Measurements from ENCODE around the gene OR4D9. TPM values are rescaled to one million over a fixed set of nuclear protein-coding genes. Genes with fewer than 3 reads are reported as not detected.

Gene OR4D9
- total and polyA plus RNA-seq, 10 of the 15 experiments (the other 5 are each of a cell fraction or from before 2014, with no cell fraction given): not detected

DNA sequence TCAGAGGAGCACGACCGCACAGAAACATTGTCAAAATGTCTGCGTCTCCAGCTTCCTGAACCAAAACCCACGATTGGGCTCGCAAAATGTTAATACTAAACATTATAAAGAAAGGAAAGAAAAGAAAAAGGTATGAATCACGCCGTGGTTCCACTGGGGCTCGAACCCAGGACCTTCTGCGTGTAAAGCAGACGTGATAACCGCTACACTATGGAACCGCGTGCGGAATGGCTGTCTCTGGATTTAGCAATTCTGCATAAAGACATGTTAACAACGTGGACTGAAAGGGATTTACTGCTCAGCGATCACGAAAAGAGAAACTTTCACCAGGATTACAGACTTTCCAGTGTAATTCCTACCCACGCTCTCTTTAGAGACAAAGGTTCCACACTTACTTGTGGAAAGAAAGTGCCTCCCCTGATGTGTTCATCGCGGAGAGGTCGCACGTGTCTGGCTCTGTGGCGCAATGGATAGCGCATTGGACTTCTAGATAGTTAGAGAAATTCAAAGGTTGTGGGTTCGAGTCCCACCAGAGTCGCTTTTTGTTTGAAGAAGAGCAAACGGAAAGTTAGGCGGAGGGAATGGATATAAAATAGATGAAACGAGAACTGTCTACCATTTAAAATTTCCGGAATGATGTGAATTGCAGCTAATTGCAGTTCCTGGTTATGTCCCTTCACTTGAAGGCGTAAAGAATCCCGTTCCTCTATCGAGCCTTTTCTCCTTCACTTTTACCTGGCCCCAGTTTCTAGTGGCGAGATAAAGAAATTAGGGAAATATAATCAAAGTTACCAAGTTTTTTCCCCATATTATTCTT is 39.7 kb downstream of the OR4D9 start (continued):
- TF ChIP-seq, protein P1, sequence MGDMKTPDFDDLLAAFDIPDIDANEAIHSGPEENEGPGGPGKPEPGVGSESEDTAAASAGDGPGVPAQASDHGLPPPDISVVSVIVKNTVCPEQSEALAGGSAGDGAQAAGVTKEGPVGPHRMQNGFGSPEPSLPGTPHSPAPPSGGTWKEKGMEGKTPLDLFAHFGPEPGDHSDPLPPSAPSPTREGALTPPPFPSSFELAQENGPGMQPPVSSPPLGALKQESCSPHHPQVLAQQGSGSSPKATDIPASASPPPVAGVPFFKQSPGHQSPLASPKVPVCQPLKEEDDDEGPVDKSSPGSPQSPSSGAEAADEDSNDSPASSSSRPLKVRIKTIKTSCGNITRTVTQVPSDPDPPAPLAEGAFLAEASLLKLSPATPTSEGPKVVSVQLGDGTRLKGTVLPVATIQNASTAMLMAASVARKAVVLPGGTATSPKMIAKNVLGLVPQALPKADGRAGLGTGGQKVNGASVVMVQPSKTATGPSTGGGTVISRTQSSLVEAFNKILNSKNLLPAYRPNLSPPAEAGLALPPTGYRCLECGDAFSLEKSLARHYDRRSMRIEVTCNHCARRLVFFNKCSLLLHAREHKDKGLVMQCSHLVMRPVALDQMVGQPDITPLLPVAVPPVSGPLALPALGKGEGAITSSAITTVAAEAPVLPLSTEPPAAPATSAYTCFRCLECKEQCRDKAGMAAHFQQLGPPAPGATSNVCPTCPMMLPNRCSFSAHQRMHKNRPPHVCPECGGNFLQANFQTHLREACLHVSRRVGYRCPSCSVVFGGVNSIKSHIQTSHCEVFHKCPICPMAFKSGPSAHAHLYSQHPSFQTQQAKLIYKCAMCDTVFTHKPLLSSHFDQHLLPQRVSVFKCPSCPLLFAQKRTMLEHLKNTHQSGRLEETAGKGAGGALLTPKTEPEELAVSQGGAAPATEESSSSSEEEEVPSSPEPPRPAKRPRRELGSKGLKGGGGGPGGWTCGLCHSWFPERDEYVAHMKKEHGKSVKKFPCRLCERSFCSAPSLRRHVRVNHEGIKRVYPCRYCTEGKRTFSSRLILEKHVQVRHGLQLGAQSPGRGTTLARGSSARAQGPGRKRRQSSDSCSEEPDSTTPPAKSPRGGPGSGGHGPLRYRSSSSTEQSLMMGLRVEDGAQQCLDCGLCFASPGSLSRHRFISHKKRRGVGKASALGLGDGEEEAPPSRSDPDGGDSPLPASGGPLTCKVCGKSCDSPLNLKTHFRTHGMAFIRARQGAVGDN (IDR thresholded peaks at IDR 0.05): peak; percentile 71; the same call in 1 of the 2 replicates
- TF ChIP-seq, protein P2, sequence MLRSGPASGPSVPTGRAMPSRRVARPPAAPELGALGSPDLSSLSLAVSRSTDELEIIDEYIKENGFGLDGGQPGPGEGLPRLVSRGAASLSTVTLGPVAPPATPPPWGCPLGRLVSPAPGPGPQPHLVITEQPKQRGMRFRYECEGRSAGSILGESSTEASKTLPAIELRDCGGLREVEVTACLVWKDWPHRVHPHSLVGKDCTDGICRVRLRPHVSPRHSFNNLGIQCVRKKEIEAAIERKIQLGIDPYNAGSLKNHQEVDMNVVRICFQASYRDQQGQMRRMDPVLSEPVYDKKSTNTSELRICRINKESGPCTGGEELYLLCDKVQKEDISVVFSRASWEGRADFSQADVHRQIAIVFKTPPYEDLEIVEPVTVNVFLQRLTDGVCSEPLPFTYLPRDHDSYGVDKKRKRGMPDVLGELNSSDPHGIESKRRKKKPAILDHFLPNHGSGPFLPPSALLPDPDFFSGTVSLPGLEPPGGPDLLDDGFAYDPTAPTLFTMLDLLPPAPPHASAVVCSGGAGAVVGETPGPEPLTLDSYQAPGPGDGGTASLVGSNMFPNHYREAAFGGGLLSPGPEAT (IDR thresholded peaks at IDR 0.05; ENCODE audit: low read depth): peak; percentile 62
- TF ChIP-seq SPI1 (IDR thresholded peaks at IDR 0.05; ENCODE audit: borderline replicate concordance, insufficient read depth, low read depth, low read length) (no peak), GABPA (IDR thresholded peaks at IDR 0.05; ENCODE audit: low read depth) (0 out of 2 replicates have a peak, but pooled peaks have one; percentile 32), SIN3A (IDR thresholded peaks at IDR 0.05; ENCODE audit: low read depth, low read length) (0 out of 2 replicates have a peak, but pooled peaks have one; percentile 75), TCF3 (IDR thresholded peaks at IDR 0.05; ENCODE audit: borderline replicate concordance, insufficient read depth, low read depth, low read length) (no peak), CREB1 (IDR thresholded peaks at IDR 0.05; ENCODE audit: low read depth) (peak; percentile 37; the same call in 1 of the 2 replicates), KAT2A (conservative IDR thresholded peaks at IDR 0.05; ENCODE audit: control insufficient read depth, low read depth, low read length) (no peak), BACH1 (IDR thresholded peaks at IDR 0.05; ENCODE audit: borderline replicate concordance) (peak; percentile 49; the same call in 1 of the 2 replicates), SREBF2 (IDR thresholded peaks at IDR 0.05; ENCODE audit: low read length) (peak; percentile 85), ZNF24 (IDR thresholded peaks at IDR 0.05) (peak; percentile 63), SMARCA5 (IDR thresholded peaks at IDR 0.05) (peak; percentile 86), NFIC (IDR thresholded peaks at IDR 0.05; ENCODE audit: low read depth, low read length) (0 out of 2 replicates have a peak, but pooled peaks have one; percentile 35), HDGF (IDR thresholded peaks at IDR 0.05) (no peak)
- TF ChIP-seq, protein P3, sequence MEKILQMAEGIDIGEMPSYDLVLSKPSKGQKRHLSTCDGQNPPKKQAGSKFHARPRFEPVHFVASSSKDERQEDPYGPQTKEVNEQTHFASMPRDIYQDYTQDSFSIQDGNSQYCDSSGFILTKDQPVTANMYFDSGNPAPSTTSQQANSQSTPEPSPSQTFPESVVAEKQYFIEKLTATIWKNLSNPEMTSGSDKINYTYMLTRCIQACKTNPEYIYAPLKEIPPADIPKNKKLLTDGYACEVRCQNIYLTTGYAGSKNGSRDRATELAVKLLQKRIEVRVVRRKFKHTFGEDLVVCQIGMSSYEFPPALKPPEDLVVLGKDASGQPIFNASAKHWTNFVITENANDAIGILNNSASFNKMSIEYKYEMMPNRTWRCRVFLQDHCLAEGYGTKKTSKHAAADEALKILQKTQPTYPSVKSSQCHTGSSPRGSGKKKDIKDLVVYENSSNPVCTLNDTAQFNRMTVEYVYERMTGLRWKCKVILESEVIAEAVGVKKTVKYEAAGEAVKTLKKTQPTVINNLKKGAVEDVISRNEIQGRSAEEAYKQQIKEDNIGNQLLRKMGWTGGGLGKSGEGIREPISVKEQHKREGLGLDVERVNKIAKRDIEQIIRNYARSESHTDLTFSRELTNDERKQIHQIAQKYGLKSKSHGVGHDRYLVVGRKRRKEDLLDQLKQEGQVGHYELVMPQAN (conservative IDR thresholded peaks at IDR 0.05): peak; percentile 62
- TF ChIP-seq, protein P4, sequence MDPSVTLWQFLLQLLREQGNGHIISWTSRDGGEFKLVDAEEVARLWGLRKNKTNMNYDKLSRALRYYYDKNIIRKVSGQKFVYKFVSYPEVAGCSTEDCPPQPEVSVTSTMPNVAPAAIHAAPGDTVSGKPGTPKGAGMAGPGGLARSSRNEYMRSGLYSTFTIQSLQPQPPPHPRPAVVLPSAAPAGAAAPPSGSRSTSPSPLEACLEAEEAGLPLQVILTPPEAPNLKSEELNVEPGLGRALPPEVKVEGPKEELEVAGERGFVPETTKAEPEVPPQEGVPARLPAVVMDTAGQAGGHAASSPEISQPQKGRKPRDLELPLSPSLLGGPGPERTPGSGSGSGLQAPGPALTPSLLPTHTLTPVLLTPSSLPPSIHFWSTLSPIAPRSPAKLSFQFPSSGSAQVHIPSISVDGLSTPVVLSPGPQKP (IDR thresholded peaks at IDR 0.05; ENCODE audit: low read depth, low read length): no peak; the same call in 1 of the 2 replicates
- TF ChIP-seq, protein P5, sequence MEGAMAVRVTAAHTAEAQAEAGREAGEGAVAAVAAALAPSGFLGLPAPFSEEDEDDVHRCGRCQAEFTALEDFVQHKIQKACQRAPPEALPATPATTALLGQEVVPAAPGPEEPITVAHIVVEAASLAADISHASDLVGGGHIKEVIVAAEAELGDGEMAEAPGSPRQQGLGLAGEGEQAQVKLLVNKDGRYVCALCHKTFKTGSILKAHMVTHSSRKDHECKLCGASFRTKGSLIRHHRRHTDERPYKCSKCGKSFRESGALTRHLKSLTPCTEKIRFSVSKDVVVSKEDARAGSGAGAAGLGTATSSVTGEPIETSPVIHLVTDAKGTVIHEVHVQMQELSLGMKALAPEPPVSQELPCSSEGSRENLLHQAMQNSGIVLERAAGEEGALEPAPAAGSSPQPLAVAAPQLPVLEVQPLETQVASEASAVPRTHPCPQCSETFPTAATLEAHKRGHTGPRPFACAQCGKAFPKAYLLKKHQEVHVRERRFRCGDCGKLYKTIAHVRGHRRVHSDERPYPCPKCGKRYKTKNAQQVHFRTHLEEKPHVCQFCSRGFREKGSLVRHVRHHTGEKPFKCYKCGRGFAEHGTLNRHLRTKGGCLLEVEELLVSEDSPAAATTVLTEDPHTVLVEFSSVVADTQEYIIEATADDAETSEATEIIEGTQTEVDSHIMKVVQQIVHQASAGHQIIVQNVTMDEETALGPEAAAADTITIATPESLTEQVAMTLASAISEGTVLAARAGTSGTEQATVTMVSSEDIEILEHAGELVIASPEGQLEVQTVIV (IDR thresholded peaks at IDR 0.05; ENCODE audit: borderline replicate concordance, partially characterized antibody): no peak

Measured in GM12878 (cell line).